GM21367 (cell line): Measurements from ENCODE around the gene TDG.
"Not testable (repeated sequence)": the region's sequence is repeated elsewhere in the genome, so short reads cannot be mapped to it uniquely, and the experiment has no call there.

ENCODE experiments used
- ATAC-seq: cut with Tn5 transposase; IDR thresholded peaks from one replicate; pipeline ENCODE4 v1.9.1; 2021; ENCODE audit not compliant: unreplicated experiment

Gene TDG

GRCh38 chr12:104012331-104012730 is 46.7 kb downstream of the TDG start:
- no peak for ATAC-seq

DNA sequence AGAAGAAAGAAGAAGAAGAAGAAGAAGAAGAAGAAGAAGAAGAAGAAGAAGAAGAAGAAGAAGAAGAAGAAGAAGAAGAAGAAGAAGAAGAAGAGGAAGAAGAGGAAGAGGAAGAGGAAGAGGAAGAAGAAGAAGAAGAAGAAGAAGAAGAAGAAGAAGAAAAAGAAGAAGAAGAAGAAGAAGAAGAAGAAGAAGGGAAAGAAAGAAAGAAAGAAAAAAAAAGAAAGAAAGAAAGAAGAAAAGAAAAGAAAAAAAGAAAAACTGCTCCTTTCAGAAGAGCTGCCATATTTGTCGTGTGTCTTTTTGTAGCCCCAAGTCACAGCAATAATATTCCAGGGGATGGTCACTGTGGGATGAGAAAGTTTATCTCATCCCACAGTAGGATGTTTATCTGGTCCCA is 56.2 kb downstream of the TDG start:
- ATAC-seq, result not testable (repeated sequence)

DNA sequence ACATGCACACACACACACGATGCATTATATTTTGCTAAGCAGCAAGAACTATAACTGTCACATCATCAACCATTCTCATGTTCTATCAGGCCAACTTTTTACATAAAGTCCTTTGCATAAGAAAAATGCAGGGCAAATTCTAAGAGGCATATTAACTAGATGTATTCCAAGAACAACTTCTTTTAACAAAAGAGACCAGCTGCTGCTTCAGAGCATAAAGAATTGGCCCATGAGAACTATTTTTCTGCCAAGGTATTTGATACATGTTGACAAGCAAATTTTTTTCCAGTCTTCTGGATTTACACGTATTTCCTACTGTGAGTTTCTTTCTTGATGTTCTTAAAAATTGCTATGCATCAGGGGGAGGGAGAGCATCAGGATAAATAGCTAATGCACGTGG is 57.1 kb downstream of the TDG start:
- no peak for ATAC-seq

GRCh38 chr12:104023710-104024109 is 58.0 kb downstream of the TDG start:
- ATAC-seq, result no peak

DNA sequence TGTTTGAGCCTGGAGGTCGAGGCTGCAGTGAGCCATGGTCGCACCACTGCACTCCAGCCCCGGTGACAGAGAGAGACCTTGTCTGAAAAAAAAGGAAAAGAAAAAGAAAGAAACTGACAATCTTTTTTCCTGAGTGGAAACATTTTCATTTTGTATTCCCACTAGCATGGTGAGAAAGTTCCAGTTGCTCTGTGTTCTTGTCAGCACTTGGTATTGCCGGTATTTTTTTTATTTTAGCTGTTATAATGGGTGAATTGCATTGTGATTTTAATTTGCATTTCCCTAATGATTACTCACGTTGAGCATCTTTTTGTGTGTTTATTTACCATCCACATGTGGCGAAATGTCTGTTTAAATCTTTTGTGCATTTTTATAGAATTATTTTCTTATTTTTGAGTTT is 58.7 kb downstream of the TDG start:
- no peak for ATAC-seq

DNA sequence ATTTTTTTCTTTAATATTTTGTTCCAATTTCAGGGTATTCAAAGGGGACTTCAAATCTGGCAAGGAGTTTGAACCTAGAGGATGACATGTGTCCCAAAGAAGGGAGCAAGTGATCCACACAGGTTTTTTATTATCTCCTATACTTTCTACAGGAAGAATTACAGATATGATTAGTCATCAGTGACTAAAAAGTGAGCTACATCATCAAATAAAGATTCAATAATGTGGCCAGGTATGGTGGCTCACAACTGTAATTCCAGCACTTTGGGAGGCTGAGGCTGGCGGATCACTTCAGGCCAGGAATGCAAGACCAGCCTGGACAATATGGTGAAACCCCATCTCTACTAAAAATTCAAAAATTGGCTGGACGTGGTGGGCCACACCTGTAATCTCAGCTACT is 60.1 kb downstream of the TDG start:
- ATAC-seq, result no peak

GRCh38 chr12:104026841-104027599 is 61.3 kb downstream of the TDG start:
- ATAC-seq, result no peak

DNA sequence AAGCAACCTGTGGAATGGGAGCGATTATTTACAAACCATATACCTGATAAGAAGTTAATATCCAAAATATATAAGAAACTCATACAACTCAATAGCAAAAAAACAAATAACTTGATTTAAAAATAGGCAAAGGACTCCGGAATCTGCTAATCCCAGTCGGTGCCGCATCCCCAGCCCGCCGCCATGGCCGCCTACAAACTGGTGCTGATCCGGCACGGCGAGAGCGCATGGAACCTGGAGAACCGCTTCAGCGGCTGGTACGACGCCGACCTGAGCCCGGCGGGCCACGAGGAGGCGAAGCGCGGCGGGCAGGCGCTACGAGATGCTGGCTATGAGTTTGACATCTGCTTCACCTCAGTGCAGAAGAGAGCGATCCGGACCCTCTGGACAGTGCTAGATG is 64.9 kb downstream of the TDG start:
- ATAC-seq, result not testable (repeated sequence)

DNA sequence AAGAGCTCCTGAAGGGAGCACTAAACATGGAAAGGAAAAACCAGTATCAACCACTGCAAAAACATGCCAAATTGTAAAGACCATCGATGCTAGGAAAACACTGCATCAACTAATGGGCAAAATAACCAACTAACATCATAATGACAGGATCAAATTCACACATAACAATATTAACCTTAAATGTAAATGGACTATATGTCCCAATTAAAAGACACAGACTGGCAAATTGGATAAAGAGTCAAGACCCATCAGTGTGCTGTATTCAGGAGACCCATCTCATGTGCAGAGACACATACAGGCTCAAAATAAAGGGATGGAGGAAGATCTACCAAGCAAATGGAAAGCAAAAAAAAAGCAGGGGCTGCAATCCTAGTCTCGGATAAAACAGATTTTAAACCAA is 70.5 kb downstream of the TDG start:
- not testable (repeated sequence) for ATAC-seq
